ENCODE measurements around the gene ALOX5AP. TPM values are rescaled to one million over a fixed set of nuclear protein-coding genes. Genes with fewer than 3 reads are reported as not detected.
A peak's percentile ranks its signal among the peaks of the same experiment; 100 is the strongest.

Gene ALOX5AP
- total RNA-seq, 1 donor from 2014 or later, result 65.8 TPM

DNA sequence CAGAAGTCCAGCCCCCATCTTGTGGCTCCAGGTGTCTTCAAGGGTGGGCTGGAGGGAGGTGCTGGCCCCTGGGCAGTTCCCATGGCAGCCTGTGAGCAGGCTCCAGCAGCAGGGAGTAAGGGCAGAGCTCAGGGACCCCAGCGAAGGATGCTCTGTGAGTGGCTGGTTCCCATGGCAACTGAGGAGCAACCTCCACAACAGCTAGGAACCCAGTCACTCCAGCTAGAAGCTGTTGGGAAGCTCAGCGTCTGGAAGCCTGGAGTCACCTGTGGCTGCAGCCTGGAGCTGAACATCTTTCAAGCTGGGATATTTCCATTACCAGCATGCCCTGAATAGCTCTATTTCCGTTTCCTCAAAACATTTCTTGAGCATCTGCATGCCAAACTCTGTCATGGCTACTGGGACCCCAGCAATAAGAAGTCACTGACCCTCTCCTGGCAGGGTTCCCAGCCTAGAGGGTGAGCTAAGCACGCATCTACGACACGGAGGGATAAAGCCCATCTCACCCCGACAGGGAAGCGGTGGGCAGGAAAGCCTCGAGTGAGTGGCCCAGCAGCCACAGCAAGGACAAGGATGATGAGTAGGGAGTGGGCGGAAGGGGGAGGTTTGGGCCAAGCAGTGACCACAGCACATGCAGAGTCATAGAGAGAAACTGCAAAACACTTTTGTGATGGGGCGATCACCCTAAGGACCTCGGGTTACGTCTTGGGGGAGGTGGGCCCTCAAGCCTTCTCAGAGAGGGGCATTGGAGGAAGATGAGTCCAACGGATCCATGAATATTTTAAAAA, 52.6 kb downstream of the ALOX5AP start:
- Mint-ChIP-seq H3K36me3 (ENCODE audit: low read depth) (peaks cover 21% of the 10 kb centered on the region), H3K4me3 (no peak overlapping the region), H3K4me1 (ENCODE audit: low read depth) (peaks cover 18% of the 10 kb centered on the region), H3K9me3 (no peaks in the 10 kb centered on the region), H3K27me3 (ENCODE audit: insufficient read depth) (peaks cover 4% of the 10 kb centered on the region), H3K27ac (no peak overlapping the region)
- DNase-seq (ENCODE audit: low spot score), result no peak
- intact Hi-C loops (cut with micrococcal nuclease), result no loop called here

DNA sequence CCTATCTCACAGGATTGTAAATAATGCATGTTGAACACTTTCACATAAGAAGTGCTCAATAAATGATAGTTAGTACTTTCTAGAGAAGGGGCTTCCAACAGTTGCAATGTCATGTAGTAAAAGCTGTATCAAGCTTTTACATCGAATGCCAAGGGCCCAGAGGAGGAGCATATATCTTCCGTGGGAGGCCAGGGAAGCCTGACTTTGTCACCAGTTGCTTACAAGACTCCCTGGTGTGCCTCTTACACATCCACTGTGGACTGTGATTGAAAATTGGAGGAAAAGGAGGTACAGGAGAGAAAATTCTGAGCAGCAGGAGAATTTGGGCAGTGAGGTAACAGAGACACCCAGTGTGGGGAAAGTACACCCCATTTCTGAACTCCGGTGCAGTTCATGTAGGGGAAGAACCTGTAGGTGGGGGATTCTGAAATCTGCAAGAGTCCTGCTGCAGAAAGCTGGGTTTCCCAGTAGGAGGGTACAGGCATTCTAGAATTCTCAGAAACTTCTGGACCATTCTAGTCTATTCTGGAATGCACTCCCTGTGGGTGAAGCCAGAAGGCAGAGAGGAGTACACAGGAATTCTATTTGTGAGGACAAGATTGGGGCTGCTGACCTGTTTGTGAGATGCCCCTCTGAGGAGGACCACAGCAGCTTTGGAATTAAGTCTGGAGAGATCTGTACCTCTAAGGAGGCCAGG, 54.0 kb downstream of the ALOX5AP start:
- Mint-ChIP-seq H3K36me3 (ENCODE audit: low read depth) (peaks cover 11% of the 10 kb centered on the region), H3K4me3 (no peak overlapping the region), H3K4me1 (ENCODE audit: low read depth) (peaks cover 12% of the 10 kb centered on the region), H3K27ac (peak overlapping the region; percentile 5), H3K9me3 (no peaks in the 10 kb centered on the region), H3K27me3 (ENCODE audit: insufficient read depth) (peaks cover 4% of the 10 kb centered on the region)
- no peak for DNase-seq (ENCODE audit: low spot score)
- intact Hi-C loops (cut with micrococcal nuclease), result no loop called here

DNA sequence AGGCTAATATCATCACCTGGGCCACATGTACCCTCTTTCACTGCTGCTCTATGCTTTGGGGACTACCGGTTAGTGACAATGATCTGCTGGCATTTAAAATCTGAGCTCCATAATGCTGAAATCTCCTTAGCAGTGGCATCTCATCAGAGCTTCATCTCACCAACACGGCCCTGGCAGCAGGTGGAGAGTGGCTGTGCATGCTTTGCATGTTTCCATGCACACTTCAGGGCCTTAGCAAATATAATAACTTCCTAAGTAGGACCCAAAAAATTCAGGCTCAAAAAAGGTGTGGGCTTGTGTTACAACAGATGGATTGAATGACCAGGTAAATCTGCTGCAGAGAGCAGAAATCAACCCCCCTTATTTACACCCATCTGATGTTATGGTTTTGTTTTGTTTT, 55.2 kb downstream of the ALOX5AP start:
- Mint-ChIP-seq H3K9me3 (no peaks in the 10 kb centered on the region), H3K27ac (no peak overlapping the region), H3K4me3 (no peak overlapping the region), H3K36me3 (ENCODE audit: low read depth) (peaks cover 11% of the 10 kb centered on the region), H3K4me1 (ENCODE audit: low read depth) (peaks cover 24% of the 10 kb centered on the region), H3K27me3 (ENCODE audit: insufficient read depth) (peaks cover 4% of the 10 kb centered on the region)
- intact Hi-C loops (cut with micrococcal nuclease), result no loop called here
- DNase-seq (ENCODE audit: low spot score), result no peak

- no peak for DNase-seq (ENCODE audit: low spot score)
- Mint-ChIP-seq H3K4me1 (ENCODE audit: low read depth) (peaks cover 33% of the 10 kb centered on the region), H3K4me3 (no peak overlapping the region), H3K9me3 (no peaks in the 10 kb centered on the region), H3K27ac (no peak overlapping the region), H3K27me3 (ENCODE audit: insufficient read depth) (peaks cover 4% of the 10 kb centered on the region), H3K36me3 (ENCODE audit: low read depth) (peaks cover 11% of the 10 kb centered on the region)
- intact Hi-C loops (cut with micrococcal nuclease), result no loop called here
Observed at GRCh38 chr13:30791354-30792001, 56.1 kb downstream of the ALOX5AP start.

DNA sequence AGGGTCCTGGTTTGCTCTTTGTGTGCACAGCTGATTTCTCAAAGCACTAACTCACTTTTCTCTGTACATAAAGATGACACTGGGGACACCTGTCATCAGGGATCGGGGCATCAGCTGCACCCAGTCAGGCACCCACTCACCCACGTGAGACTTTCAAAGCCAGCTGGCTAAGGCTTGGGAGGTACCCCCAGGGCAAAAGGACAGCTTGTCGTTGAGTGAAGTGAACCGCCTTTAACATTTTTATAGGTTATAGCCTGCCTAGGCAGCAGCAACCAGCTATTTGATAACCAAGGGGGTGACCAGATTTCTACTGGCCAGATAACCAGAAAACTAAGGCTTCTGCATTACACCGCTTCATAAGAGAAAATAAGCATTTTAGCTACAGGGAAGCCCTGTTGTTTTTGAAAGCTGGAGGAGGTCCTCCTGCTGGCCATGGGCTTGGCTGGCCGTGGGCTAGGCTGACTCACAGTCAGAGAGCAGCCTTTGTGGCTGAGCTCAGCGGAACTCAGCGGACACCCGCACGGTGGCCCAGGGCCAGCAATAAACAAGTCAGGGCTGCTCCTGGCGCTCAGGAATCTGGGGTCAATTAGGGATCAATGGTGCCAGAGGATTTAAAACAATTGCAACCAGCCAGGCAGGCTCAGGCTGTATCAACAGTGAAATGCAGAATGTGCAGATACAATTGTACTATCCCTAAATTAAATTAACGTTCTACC, 57.1 kb downstream of the ALOX5AP start:
- DNase-seq (ENCODE audit: low spot score), result no peak
- intact Hi-C loops (cut with micrococcal nuclease), result no loop called here
- peaks cover 43% of the 10 kb centered on the region for H3K4me1 Mint-ChIP-seq (ENCODE audit: low read depth)
- H3K27me3 Mint-ChIP-seq (ENCODE audit: insufficient read depth), result no peaks in the 10 kb centered on the region
- no peak overlapping the region for H3K27ac Mint-ChIP-seq
- H3K9me3 Mint-ChIP-seq, result no peaks in the 10 kb centered on the region
- H3K4me3 Mint-ChIP-seq, result no peak overlapping the region
- peaks cover 6% of the 10 kb centered on the region for H3K36me3 Mint-ChIP-seq (ENCODE audit: low read depth)

DNA sequence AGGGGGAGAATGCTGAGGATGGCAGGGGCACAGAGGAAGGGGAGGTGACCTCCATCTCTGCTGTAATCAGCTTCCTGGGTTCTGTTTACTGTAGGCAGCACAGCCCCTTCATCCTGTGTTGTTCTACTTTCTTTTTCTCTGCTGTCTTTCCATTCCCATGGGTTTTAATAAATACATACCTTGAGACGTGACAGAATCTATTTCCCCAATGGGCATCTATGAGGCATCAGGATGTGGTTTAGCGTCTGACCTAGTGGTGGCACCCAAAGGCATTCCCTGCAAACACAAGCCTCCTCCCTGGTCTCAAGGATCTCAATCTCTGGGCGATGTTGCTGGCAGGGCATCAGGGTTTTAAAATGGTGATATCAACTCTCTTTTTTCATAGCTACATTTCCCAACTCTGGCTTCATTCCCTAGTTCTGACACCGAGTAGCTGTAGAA, 60.8 kb downstream of the ALOX5AP start:
- Mint-ChIP-seq H3K4me1 (ENCODE audit: low read depth) (peaks cover 44% of the 10 kb centered on the region), H3K4me3 (no peak overlapping the region), H3K27me3 (ENCODE audit: insufficient read depth) (peaks cover 3% of the 10 kb centered on the region), H3K27ac (peak overlapping the region; percentile 56), H3K9me3 (no peaks in the 10 kb centered on the region), H3K36me3 (ENCODE audit: low read depth) (peaks cover 3% of the 10 kb centered on the region)
- intact Hi-C loops (cut with micrococcal nuclease), result no loop called here
- DNase-seq (ENCODE audit: low spot score), result no peak

GRCh38 chr13:30796631-30797601, 61.6 kb downstream of the ALOX5AP start:
- no peak for DNase-seq (ENCODE audit: low spot score)
- no peaks in the 10 kb centered on the region for H3K9me3 Mint-ChIP-seq
- peak overlapping the region; percentile 81 for H3K27ac Mint-ChIP-seq
- H3K27me3 Mint-ChIP-seq (ENCODE audit: insufficient read depth), result peaks cover 3% of the 10 kb centered on the region
- H3K4me3 Mint-ChIP-seq, result peak overlapping the region; percentile 59
- peaks cover 44% of the 10 kb centered on the region for H3K4me1 Mint-ChIP-seq (ENCODE audit: low read depth)
- intact Hi-C loops (cut with micrococcal nuclease), result loop anchor here (1.0 kb wide), 2 partner anchors 53 to 57 kb away; no protein-coding TSS in a partner anchor
- H3K36me3 Mint-ChIP-seq (ENCODE audit: low read depth), result peaks cover 2% of the 10 kb centered on the region

GRCh38 chr13:30797847-30798535, 62.6 kb downstream of the ALOX5AP start:
- peaks cover 51% of the 10 kb centered on the region for H3K4me1 Mint-ChIP-seq (ENCODE audit: low read depth)
- H3K36me3 Mint-ChIP-seq (ENCODE audit: low read depth), result peaks cover 2% of the 10 kb centered on the region
- no peak for DNase-seq (ENCODE audit: low spot score)
- peaks cover 3% of the 10 kb centered on the region for H3K27me3 Mint-ChIP-seq (ENCODE audit: insufficient read depth)
- H3K4me3 Mint-ChIP-seq, result no peak overlapping the region
- intact Hi-C loops (cut with micrococcal nuclease), result loop anchor here (1.0 kb wide), 2 partner anchors 54 to 58 kb away; no protein-coding TSS in a partner anchor
- H3K9me3 Mint-ChIP-seq, result no peaks in the 10 kb centered on the region
- peak overlapping the region; percentile 63 for H3K27ac Mint-ChIP-seq

DNA sequence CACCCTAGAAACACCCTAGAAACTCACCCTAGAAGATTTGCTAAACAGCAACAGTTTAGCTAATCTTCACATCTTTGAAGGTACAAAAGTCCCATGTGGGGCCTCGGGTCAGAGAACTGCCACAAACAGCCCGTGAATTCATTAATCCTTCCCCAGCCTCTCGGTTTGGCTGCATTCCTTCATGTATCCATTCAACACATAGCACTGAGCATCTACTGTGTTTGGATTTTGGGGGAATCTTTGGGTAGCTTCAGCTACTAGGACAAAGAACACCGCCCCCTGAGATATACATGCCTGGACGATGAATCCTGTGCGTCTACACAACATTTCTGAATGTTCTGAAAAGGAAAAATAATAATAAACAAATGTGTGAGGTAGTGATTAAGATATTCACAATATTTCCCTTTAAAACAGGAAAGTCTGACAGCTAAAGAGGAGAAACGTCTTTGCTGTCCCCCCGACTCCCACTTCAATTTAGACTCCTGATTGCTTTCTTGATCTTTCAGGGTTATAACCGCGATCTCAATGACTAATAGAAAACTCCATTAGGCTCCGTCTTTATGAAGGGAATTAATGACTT, 63.5 kb downstream of the ALOX5AP start:
- intact Hi-C loops (cut with micrococcal nuclease), result no loop called here
- Mint-ChIP-seq H3K27me3 (ENCODE audit: insufficient read depth) (peaks cover 3% of the 10 kb centered on the region), H3K4me1 (ENCODE audit: low read depth) (peaks cover 58% of the 10 kb centered on the region), H3K36me3 (ENCODE audit: low read depth) (peaks cover 2% of the 10 kb centered on the region), H3K27ac (no peak overlapping the region), H3K4me3 (no peak overlapping the region), H3K9me3 (no peaks in the 10 kb centered on the region)
- no peak for DNase-seq (ENCODE audit: low spot score)

- intact Hi-C loops (cut with micrococcal nuclease), result no loop called here
Observed at GRCh38 chr13:30799356-30799824, 64.0 kb downstream of the ALOX5AP start.

GRCh38 chr13:30800107-30800506, 64.8 kb downstream of the ALOX5AP start:
- no peaks in the 10 kb centered on the region for H3K9me3 Mint-ChIP-seq
- no peak overlapping the region for H3K27ac Mint-ChIP-seq
- H3K4me1 Mint-ChIP-seq (ENCODE audit: low read depth), result peaks cover 51% of the 10 kb centered on the region
- peaks cover 3% of the 10 kb centered on the region for H3K27me3 Mint-ChIP-seq (ENCODE audit: insufficient read depth)
- no peak for DNase-seq (ENCODE audit: low spot score)
- no peak overlapping the region for H3K4me3 Mint-ChIP-seq
- H3K36me3 Mint-ChIP-seq (ENCODE audit: low read depth), result peaks cover 2% of the 10 kb centered on the region
- intact Hi-C loops (cut with micrococcal nuclease), result no loop called here

More at GRCh38 chr13:30799356-30799824, 64.0 kb downstream of the ALOX5AP start:
- Mint-ChIP-seq H3K9me3 (no peaks in the 10 kb centered on the region), H3K36me3 (ENCODE audit: low read depth) (peaks cover 2% of the 10 kb centered on the region), H3K4me1 (ENCODE audit: low read depth) (peaks cover 58% of the 10 kb centered on the region), H3K27ac (no peak overlapping the region), H3K27me3 (ENCODE audit: insufficient read depth) (peaks cover 3% of the 10 kb centered on the region), H3K4me3 (no peak overlapping the region)
- no peak for DNase-seq (ENCODE audit: low spot score)

Data from activated T-helper 1 cell treated with anti-CD3 and anti-CD28 coated beads, Interleukin-12 subunit alpha, Interleukin-12 subunit beta, Interleukin-2, Interleukin-4 antibody, amounts not matched to agents 30 ng/mL and 10 ng/mL and 1 ng/mL, durations not matched to agents 14 hours and 24 hours and 36 hours (primary cell).